Prostate gland (tissue), 2 donors: ENCODE results near the gene CIP2A.

Source experiments
- POLR2A ChIP-seq: fragments of 450-650 bp; IDR thresholded peaks from one replicate; pipeline ENCODE4 v1.6.1; 2016; ENCODE audit warnings: antibody characterized with exemption, mild to moderate bottlenecking
- TF ChIP-seq, protein P1 (sequence below), 4 experiments: fragments of 200-600 bp in 2 of 4; fragments of 450-650 bp in 2 of 4; sonication (generic) in 2 of 4; IDR thresholded peaks; 1 replicate in 3 of 4; 2 replicates in 1 of 4; pipeline ENCODE4 v1.5.1; 2016 to 2019; ENCODE audit warnings: antibody characterized with exemption in 4 of 4, mild to moderate bottlenecking in 2 of 4, moderate library complexity in 2 of 4

DNA sequence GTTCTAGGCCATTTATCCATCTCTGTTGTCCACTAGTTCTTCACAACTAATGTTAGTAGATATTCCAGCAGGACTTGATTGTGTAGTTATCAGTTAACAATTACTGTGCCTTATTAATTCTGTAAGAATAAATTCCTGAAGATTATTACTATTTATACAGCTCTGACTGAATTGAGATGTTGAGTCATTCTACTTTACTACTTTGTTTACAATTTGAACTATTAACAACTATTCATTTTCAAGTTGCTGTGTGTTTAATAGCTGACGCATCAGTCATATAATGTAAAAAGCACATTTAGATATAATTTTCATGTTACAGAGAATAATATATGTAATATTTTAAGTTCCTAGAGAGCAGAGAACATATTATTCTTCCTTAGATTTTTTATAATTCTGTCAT, 21.4 kb upstream of the CIP2A start:
- TF ChIP-seq, protein P1, sequence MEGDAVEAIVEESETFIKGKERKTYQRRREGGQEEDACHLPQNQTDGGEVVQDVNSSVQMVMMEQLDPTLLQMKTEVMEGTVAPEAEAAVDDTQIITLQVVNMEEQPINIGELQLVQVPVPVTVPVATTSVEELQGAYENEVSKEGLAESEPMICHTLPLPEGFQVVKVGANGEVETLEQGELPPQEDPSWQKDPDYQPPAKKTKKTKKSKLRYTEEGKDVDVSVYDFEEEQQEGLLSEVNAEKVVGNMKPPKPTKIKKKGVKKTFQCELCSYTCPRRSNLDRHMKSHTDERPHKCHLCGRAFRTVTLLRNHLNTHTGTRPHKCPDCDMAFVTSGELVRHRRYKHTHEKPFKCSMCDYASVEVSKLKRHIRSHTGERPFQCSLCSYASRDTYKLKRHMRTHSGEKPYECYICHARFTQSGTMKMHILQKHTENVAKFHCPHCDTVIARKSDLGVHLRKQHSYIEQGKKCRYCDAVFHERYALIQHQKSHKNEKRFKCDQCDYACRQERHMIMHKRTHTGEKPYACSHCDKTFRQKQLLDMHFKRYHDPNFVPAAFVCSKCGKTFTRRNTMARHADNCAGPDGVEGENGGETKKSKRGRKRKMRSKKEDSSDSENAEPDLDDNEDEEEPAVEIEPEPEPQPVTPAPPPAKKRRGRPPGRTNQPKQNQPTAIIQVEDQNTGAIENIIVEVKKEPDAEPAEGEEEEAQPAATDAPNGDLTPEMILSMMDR (IDR thresholded peaks at IDR 0.05) = no peak
- no peak for TF ChIP-seq POLR2A
